GM23338 (cell line): ENCODE data around the gene ZNF211. TPM values are rescaled to one million over a fixed set of nuclear protein-coding genes. Genes with fewer than 3 reads are reported as not detected.

Experiments
- ATAC-seq: fragments of 200-7000 bp; cut with Tn5 transposase; 3 replicates; pipeline ENCODE4 v1.9.1; 2020
- DNase-seq: peaks from one replicate; pipeline ENCODE4 v3.0.0-alpha.2; 2015; ENCODE audit warnings: low spot score
- H2AFZ ChIP-seq: fragments of 200-600 bp; sonication (generic); 2 replicates; pipeline ENCODE4 v1.8.0; 2016; ENCODE audit warnings: antibody characterized with exemption, mild to moderate bottlenecking, moderate library complexity
- H3F3A ChIP-seq: fragments of 200-600 bp; sonication (generic); replicated peaks from 2 replicates; pipeline ENCODE4 v1.8.0; 2017; ENCODE audit warnings: antibody characterized with exemption, mixed run types, low read depth
- H3K27ac ChIP-seq: fragments of 200-600 bp; sonication (generic); 2 replicates; pipeline ENCODE4 v1.6.1; 2016; ENCODE audit warnings: low read depth
- H3K27me3 ChIP-seq: fragments of 200-600 bp; sonication (generic); 2 replicates; pipeline ENCODE4 v1.8.0; 2016; ENCODE audit warnings: mild to moderate bottlenecking, mixed run types, moderate library complexity; ENCODE audit not compliant: insufficient read depth
- H3K36me3 ChIP-seq: fragments of 200-600 bp; sonication (generic); 2 replicates; pipeline ENCODE4 v1.8.0; 2016; ENCODE audit warnings: mild to moderate bottlenecking; ENCODE audit not compliant: insufficient read depth
- H3K4me1 ChIP-seq: fragments of 200-600 bp; sonication (generic); 2 replicates; pipeline ENCODE4 v1.8.0; 2016; ENCODE audit warnings: mild to moderate bottlenecking, moderate library complexity; ENCODE audit not compliant: insufficient read depth
- H3K4me2 ChIP-seq: fragments of 200-600 bp; sonication (generic); 2 replicates; pipeline ENCODE4 v1.7.1; 2017; ENCODE audit warnings: mixed run types
- H3K4me3 ChIP-seq: fragments of 200-600 bp; sonication (generic); 2 replicates; pipeline ENCODE4 v1.6.1; 2016; ENCODE audit warnings: mixed run types
- H3K79me2 ChIP-seq: fragments of 200-600 bp; sonication (generic); replicated peaks from 2 replicates; pipeline ENCODE4 v1.8.0; 2017; ENCODE audit warnings: mild to moderate bottlenecking; ENCODE audit not compliant: insufficient read depth
- H3K9me2 ChIP-seq: fragments of 200-600 bp; sonication (generic); 2 replicates; pipeline ENCODE4 v1.8.0; 2017; ENCODE audit not compliant: insufficient read depth
- H4K20me1 ChIP-seq: fragments of 200-600 bp; sonication (generic); replicated peaks from 2 replicates; pipeline ENCODE4 v1.8.0; 2017; ENCODE audit warnings: mild to moderate bottlenecking; ENCODE audit not compliant: insufficient read depth
- H3K27ac Mint-ChIP-seq: 2 replicates; pipeline ENCODE4 v1.8.0; 2020; ENCODE audit warnings: inconsistent platforms, mild to moderate bottlenecking, moderate library complexity, mixed read lengths
- H3K27me3 Mint-ChIP-seq: 3 replicates; pipeline ENCODE4 v1.8.0; 2022; ENCODE audit warnings: low read depth, mild to moderate bottlenecking, moderate library complexity, mixed read lengths, inconsistent platforms; ENCODE audit not compliant: insufficient read depth, poor library complexity
- H3K36me3 Mint-ChIP-seq: 3 replicates; pipeline ENCODE4 v1.8.0; 2021; ENCODE audit warnings: low read depth, mild to moderate bottlenecking, inconsistent platforms, moderate library complexity, mixed read lengths
- H3K4me1 Mint-ChIP-seq: 3 replicates; pipeline ENCODE4 v1.8.0; 2020; ENCODE audit warnings: mild to moderate bottlenecking, inconsistent platforms, mixed read lengths
- H3K4me3 Mint-ChIP-seq: 3 replicates; pipeline ENCODE4 v1.8.0; 2021; ENCODE audit warnings: moderate library complexity, mild to moderate bottlenecking, inconsistent platforms, mixed read lengths
- H3K9me3 Mint-ChIP-seq: 3 replicates; pipeline ENCODE4 v1.8.0; 2020; ENCODE audit warnings: moderate library complexity, mild to moderate bottlenecking, inconsistent platforms, mixed read lengths
- CREB1 ChIP-seq: fragments of 250-450 bp; sonication (Bioruptor Pico); IDR thresholded peaks from 2 replicates; pipeline ENCODE4 v1.5.0; 2020; ENCODE audit warnings: low read depth, mild to moderate bottlenecking, moderate library complexity
- CTCF ChIP-seq, 2 experiments: fragments of 200-600 bp in 1 of 2; sonication (generic) in 1 of 2; conservative IDR thresholded peaks; 2 replicates each; pipeline versions ENCODE4 v1.5.1 to v1.6.1; 2016 to 2017; ENCODE audit warnings: antibody characterized with exemption in 2 of 2, low read depth in 2 of 2, mild to moderate bottlenecking in 2 of 2, moderate library complexity in 1 of 2
- ETS1 ChIP-seq: IDR thresholded peaks from 2 replicates; pipeline ENCODE4 v1.6.1; 2016; ENCODE audit warnings: antibody characterized with exemption
- EZH2 ChIP-seq: fragments of 200-600 bp; sonication (generic); IDR thresholded peaks from one replicate; pipeline ENCODE4 v1.8.0; 2017; ENCODE audit warnings: antibody characterized with exemption, mild to moderate bottlenecking, low read depth; ENCODE audit not compliant: unreplicated experiment
- EZH2phosphoT487 ChIP-seq: fragments of 200-600 bp; sonication (generic); IDR thresholded peaks from one replicate; pipeline ENCODE4 v1.8.1; 2018; ENCODE audit warnings: antibody characterized with exemption; ENCODE audit not compliant: unreplicated experiment
- JUNB ChIP-seq: IDR thresholded peaks from one replicate; pipeline ENCODE4 v1.6.1; 2016; ENCODE audit warnings: antibody characterized with exemption; ENCODE audit not compliant: unreplicated experiment
- NANOG ChIP-seq: IDR thresholded peaks from 2 replicates; pipeline ENCODE4 v1.6.1; 2016; ENCODE audit warnings: antibody characterized with exemption, borderline replicate concordance
- POLR2AphosphoS5 ChIP-seq: IDR thresholded peaks from 2 replicates; pipeline ENCODE4 v1.6.1; 2016; ENCODE audit warnings: antibody characterized with exemption, low read depth
- REST ChIP-seq: IDR thresholded peaks from one replicate; pipeline ENCODE4 v1.6.1; 2018; ENCODE audit warnings: antibody characterized with exemption; ENCODE audit not compliant: unreplicated experiment
- STAT1 ChIP-seq: IDR thresholded peaks from one replicate; pipeline ENCODE4 v1.6.1; 2016; ENCODE audit warnings: antibody characterized with exemption; ENCODE audit not compliant: unreplicated experiment
- ZNF331 ChIP-seq: fragments of 250-450 bp; sonication (Bioruptor Pico); IDR thresholded peaks from 2 replicates; pipeline ENCODE4 v1.5.0; 2020; ENCODE audit warnings: low read depth, mild to moderate bottlenecking, moderate library complexity
- ZNF462 ChIP-seq: fragments of 250-450 bp; sonication (Bioruptor Pico); IDR thresholded peaks from 2 replicates; pipeline ENCODE4 v1.5.0; 2020; ENCODE audit warnings: mild to moderate bottlenecking, moderate library complexity
- polyA plus RNA-seq: library from polyadenylated mRNA; unstranded; fragments of >200 nt; fragmentation: Nextera tagmentation; extraction: Ambion mirVana; gene quantifications from 2 replicates; pipeline ENCODE4 v1.2.1, GENCODE V29; 2016
- total RNA-seq: library from RNA; depleted of rRNA; stranded (reverse); fragments of >200 nt; shearing (Covaris generic); gene quantifications from 2 replicates; pipeline ENCODE4 v1.2.3, GENCODE V29; 2014

ZNF211 gene
- total and polyA plus RNA-seq, 2 experiments from 2014 or later = 9.7 to 13.8 TPM

GRCh38 chr19:57643734-57644133, 10.8 kb downstream of the ZNF211 start:
- peaks cover 46% of the 10 kb centered on the region for H3K36me3 Mint-ChIP-seq
- H3K27ac Mint-ChIP-seq = no peak overlapping the region
- Histone ChIP-seq H3K36me3 (peaks cover 28% of the 10 kb centered on the region), H3F3A (no peaks in the 10 kb centered on the region), H3K79me2 (no peaks in the 10 kb centered on the region), H4K20me1 (no peaks in the 10 kb centered on the region), H3K27me3 (no peaks in the 10 kb centered on the region), H3K27ac (no peak overlapping the region), H3K9me2 (no peaks in the 10 kb centered on the region), H3K4me3 (no peak overlapping the region), H2AFZ (no peak overlapping the region), H3K4me1 (no peaks in the 10 kb centered on the region), H3K4me2 (no peak overlapping the region)
- DNase-seq (no peak), ATAC-seq (no peak)
- no peak overlapping the region for H3K4me3 Mint-ChIP-seq
- no peaks in the 10 kb centered on the region; the same call in 1 of the 3 replicates for H3K9me3 Mint-ChIP-seq
- H3K4me1 Mint-ChIP-seq = no peaks in the 10 kb centered on the region
- TF ChIP-seq NANOG (no peak), CREB1 (no peak), POLR2AphosphoS5 (no peak), ZNF331 (CRISPR knock-in tag) (no peak), STAT1 (no peak), EZH2phosphoT487 (no peak), JUNB (no peak), EZH2 (no peak), ETS1 (no peak), ZNF462 (CRISPR knock-in tag) (no peak), CTCF (conservative IDR thresholded peaks at IDR 0.05; ENCODE audit: low read depth in 2 of 2) (no peak), REST (no peak)
- no peaks in the 10 kb centered on the region for H3K27me3 Mint-ChIP-seq
